HT-29 (cell line): ENCODE results near the gene ZNF324. TPM values are rescaled to one million over a fixed set of nuclear protein-coding genes. Genes with fewer than 3 reads are reported as not detected.
"Not testable (repeated sequence)": the region's sequence is repeated elsewhere in the genome, so short reads cannot be mapped to it uniquely, and the experiment has no call there.

Experiments used
- DNase-seq: peaks from one replicate; pipeline ENCODE4 v3.0.0-alpha.2; 2015; ENCODE audit warnings: low spot score
- total RNA-seq: library from RNA; depleted of rRNA; stranded (reverse); fragments of >200 nt; shearing (Covaris generic); gene quantifications from 2 replicates; pipeline ENCODE4 v1.2.3, GENCODE V29; 2014

The ZNF324 gene
- total RNA-seq, 1 experiment from 2014 or later, result 29.5 TPM

GRCh38 chr19:58499021-58499927, 32.4 kb downstream of the ZNF324 start:
- DNase-seq, result peak; percentile 99

- DNase-seq, result no peak
These were observed 33.4 kb downstream of the ZNF324 start for GRCh38 chr19:58500242-58500641.

GRCh38 chr19:58507602-58508223, 40.8 kb downstream of the ZNF324 start:
- DNase-seq, result not testable (repeated sequence)

DNA sequence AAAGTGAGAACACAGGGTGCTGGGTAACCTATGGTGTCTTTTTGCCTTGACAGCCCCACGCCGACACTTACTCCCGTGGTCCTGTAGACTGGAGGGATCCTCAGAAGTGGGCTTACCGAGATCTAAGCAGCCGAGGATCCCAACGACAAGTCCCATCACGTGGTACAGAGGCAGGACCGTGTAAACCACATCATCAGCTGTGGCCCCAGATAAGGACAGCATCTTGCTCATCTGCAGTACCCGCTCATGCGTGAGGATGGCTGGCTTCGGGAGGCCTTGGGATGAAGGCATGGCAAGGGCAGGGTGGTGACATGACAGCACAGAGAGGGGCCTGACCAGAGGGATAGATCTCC, 42.8 kb downstream of the ZNF324 start:
- no peak for DNase-seq

GRCh38 chr19:58510084-58510862, 43.4 kb downstream of the ZNF324 start:
- DNase-seq, result no peak

GRCh38 chr19:58511353-58512208, 44.7 kb downstream of the ZNF324 start, which contains the start of gene SLC27A5:
Gene SLC27A5 (minus strand): TSS chr19:58511992. CDS start chr19:58511955, 37 bp downstream.
- peak; percentile 61 for DNase-seq

DNA sequence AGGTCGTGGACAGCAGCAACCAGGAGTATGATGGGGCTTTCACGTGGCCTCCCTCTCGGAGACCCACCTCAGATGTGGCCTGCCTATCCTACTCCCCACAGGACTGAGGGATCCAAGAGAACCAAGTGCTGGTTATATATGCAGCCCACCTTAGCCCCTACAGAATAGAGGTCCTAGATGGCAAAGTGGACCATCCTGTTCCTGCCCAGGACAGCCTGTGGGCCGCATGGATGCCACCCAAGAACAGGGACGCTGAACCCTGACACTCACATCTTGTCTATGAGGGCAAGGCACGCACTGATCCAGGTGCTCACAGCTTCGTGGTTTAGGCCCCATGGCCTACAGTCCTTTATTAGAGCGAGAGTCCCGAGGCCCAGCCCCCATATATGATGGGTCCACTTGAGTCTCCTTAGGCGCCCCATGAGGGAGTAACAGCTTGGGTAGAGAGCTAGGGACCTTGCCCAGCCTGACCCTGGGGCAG, 46.4 kb downstream of the ZNF324 start:
- DNase-seq, result peak; percentile 28

DNA sequence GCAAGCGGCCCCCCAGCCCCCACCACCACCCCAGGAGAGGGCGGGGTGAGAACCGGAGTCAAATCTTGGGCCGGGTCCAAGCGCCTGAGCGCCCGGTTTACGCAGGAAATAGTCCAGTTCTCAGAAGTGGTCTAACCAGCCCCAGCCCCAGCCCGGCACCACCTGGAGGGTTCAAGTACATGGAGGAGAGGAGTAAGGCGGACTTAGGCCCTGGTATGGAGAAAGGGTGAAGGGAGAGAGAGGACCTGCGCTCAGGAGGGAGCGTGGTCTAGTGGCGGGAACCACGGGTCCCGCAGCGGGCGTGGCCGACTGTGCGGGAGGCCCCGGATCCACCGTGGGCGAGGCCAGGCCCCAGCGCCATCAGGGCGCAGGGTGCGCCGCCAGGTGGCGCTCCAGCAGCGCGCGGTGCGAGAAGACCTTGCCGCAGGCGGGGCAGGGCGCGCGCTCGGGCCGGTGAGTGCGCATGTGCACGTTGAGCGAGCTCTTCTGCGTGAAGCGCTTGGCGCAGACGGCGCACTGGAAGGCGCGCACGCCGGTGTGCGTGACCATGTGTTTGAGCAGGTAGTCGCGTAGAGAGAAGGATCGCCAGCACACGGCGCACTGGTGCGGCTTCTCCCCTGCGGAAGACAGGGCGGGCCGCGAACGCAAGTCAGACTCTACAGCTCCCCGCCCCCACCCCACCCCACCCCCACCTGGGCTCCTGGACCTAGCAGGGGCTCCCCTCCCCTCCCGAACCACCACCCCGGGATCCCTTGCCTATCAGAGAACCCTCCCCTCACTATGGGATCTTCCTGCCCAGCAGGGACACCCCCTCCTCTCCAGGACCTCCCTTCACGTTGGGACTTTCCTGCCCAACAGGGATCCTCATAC, 47.0 kb downstream of the ZNF324 start:
- peak; percentile 99 for DNase-seq

DNA sequence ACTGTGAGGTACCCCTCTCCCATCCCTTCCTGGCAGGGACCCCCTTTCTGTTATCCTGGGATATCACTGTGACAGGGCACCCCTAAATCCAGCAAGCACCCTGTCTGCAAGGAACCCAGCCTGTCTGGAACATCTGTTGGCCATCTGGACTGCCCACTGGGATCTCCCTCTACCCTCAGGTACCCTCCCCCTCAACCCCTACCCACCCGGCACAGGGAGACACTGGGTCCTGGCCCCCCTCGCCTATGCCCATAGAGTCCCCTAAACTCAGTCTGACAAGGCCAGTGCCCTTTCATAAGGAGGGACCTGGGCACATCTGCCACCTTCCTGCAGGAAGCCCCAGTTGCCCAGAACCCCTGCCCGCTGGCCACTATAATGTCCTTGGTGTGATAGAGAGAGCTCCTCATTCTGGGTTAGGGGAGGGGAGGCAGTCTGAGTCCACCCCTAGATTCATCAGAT, 47.7 kb downstream of the ZNF324 start:
- DNase-seq, result no peak

DNA sequence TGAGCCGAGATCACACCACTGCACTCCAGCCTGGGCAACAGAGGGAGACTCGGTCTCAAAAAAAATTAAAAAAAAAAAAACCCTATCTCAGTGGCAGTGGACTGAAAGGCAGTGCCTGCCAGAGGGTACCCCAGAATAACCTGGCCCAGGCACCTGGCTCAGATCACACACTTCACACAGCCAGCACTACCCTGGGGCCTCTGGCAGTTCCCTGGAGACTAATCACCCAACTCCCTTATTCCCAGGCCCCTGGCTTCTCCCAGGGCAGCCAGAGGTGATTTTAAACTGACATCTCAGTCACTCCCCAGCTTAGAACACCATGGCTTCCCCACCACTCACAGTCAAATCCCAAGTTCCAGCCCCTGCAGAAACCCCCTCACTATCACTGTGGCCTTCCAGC, 48.4 kb downstream of the ZNF324 start:
- DNase-seq, result no peak

GRCh38 chr19:58516246-58516836, 49.5 kb downstream of the ZNF324 start:
- no peak for DNase-seq

DNA sequence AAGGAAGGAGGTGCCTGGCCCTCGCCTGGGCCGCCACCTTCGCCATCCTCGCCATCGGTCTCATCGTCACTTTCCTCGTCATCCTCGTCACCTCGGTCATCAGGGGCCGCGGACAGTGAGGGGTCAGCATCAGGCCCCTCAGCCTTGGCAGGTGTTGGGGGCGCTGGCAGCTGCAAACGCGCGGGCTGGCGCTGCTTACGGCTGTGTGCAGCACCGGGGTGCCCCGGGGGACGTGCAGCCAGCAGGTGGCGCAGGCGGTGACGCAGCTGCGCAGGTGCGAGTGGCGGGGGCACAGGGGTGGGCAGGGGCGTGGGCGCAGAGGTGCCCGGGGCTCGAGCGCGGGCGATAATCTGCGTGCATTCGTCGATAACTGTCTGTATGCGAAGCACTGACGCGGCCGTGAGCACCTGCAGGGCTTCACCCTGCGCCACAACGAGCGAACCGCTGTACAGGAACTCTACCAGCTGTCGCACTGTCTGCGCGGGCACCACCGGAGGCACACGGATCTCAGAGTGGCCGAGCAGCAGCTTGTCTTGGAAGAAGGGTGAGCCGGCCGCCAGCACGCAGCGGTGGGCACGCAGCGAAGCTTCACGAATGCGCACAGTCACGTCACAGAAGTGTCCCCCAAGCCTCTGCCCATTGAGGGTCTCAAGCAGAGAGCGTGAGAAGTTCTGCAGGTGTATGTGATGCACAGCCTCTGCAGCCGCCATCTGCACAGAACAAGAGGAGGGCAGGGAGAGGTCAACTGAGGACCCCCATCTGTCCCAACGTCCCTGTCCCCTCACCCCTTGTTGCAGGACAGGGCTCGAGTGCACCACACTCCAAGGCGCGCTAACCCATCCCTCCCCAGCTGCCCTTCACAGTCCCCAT, 50.3 kb downstream of the ZNF324 start:
- DNase-seq, result no peak

- DNase-seq, result peak; percentile 17
These were observed 51.6 kb downstream of the ZNF324 start for GRCh38 chr19:58518256-58519086.

DNA sequence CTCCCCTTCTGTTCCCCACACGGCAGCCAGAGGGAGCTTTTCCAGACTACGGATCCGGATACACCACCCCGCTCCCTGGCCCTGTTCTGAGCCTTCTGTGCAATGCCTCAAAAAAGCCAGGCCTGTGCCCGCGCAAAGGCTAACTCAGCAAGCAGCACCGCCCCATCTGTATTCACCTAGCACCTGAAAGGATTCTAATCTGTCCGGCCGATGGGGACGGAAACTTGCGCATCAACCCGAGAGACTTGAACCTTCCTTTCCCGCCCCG, 52.1 kb downstream of the ZNF324 start:
- DNase-seq, result peak; percentile 93

GRCh38 chr19:58519355-58520256, 52.7 kb downstream of the ZNF324 start, which contains the start of gene ZBTB45:
Gene ZBTB45 (minus strand): TSS chr19:58519810. CDS start chr19:58517673, 2,137 bp downstream.
- DNase-seq, result peak; percentile 99

GRCh38 chr19:58520257-58520599, 53.3 kb downstream of the ZNF324 start:
- peak; percentile 41 for DNase-seq

GRCh38 chr19:58521651-58522050, 54.8 kb downstream of the ZNF324 start:
- peak; percentile 43 for DNase-seq
